ENCODE results near the gene SH3BGRL3.

- TF ChIP-seq PATZ1 (CRISPR knock-in tag; IDR thresholded peaks at IDR 0.05; ENCODE audit: borderline replicate concordance) (no peak), RARB (CRISPR knock-in tag; IDR thresholded peaks at IDR 0.05) (no peak), CSDC2 (CRISPR knock-in tag; IDR thresholded peaks at IDR 0.05) (no peak), SNAI2 (CRISPR knock-in tag; IDR thresholded peaks at IDR 0.05) (no peak), ZNF70 (CRISPR knock-in tag; IDR thresholded peaks at IDR 0.05) (no peak), TOX (CRISPR knock-in tag; IDR thresholded peaks at IDR 0.05; ENCODE audit: borderline replicate concordance) (no peak), ZNF8 (CRISPR knock-in tag; IDR thresholded peaks at IDR 0.05) (no peak), ZFP30 (CRISPR knock-in tag; IDR thresholded peaks at IDR 0.05) (no peak), CREB5 (CRISPR knock-in tag; IDR thresholded peaks at IDR 0.05; ENCODE audit: low read depth) (no peak), ZFP3 (CRISPR knock-in tag; IDR thresholded peaks at IDR 0.05) (no peak), TCF4 (CRISPR knock-in tag; IDR thresholded peaks at IDR 0.05; ENCODE audit: borderline replicate concordance) (no peak), TSHZ2 (CRISPR knock-in tag; IDR thresholded peaks at IDR 0.05) (no peak)
These were observed 26.7 kb downstream of the SH3BGRL3 start, which contains the start of gene UBXN11 for GRCh38 chr1:26306290-26307229.
